Heart left ventricle (tissue), 16 donors: Measurements from ENCODE around the gene SCARF1. TPM values are rescaled to one million over a fixed set of nuclear protein-coding genes. Genes with fewer than 3 reads are reported as not detected.

Experiments used
- ATAC-seq, 4 donors: fragments of 200-7000 bp; cut with Tn5 transposase; one replicate each; pipeline ENCODE4 v1.9.1; 2020 to 2022; ENCODE audit warnings: moderate library complexity in 4 of 4, mild to moderate bottlenecking in 3 of 4, moderate number of reproducible peaks in 1 of 4
- DNase-seq, 5 donors: peaks; one replicate each; pipeline ENCODE4 v3.0.0-alpha.2; 2020
- H3K27ac ChIP-seq, 12 donors: fragments of 200-600 bp; sonication (generic) in 4 of 12; one replicate each; pipeline versions ENCODE4 v1.5.0 to v1.8.0; 2016 to 2022; ENCODE audit warnings: mild to moderate bottlenecking in 2 of 12
- H3K27me3 ChIP-seq, 9 donors: fragments of 200-600 bp; sonication (generic) in 2 of 9; one replicate each; pipeline versions ENCODE4 v1.5.1 to v1.8.0; 2016 to 2022; ENCODE audit warnings: mild to moderate bottlenecking in 3 of 9
- H3K36me3 ChIP-seq, 9 donors: fragments of 200-600 bp; sonication (generic) in 2 of 9; one replicate each; pipeline versions ENCODE4 v1.5.0 to v1.8.0; 2018 to 2022; ENCODE audit warnings: mild to moderate bottlenecking in 2 of 9
- H3K4me1 ChIP-seq, 12 donors: fragments of 200-600 bp; sonication (generic) in 4 of 12; one replicate each; pipeline versions ENCODE4 v1.5.0 to v1.8.0; 2016 to 2022; ENCODE audit warnings: mild to moderate bottlenecking in 3 of 12
- H3K4me3 ChIP-seq, 12 donors: fragments of 200-600 bp; sonication (generic) in 4 of 12; one replicate each; pipeline versions ENCODE4 v1.5.0 to v1.8.0; 2017 to 2022; ENCODE audit warnings: mild to moderate bottlenecking in 9 of 12, moderate library complexity in 4 of 12
- H3K9me3 ChIP-seq, 12 donors: fragments of 200-600 bp; sonication (generic) in 4 of 12; one replicate each; pipeline versions ENCODE4 v1.5.0 to v1.8.0; 2016 to 2022; ENCODE audit warnings: mild to moderate bottlenecking in 1 of 12
- POLR2A ChIP-seq, 2 donors: fragments of 450-650 bp; IDR thresholded peaks; one replicate each; pipeline ENCODE4 v1.6.1; 2017; ENCODE audit warnings: antibody characterized with exemption in 2 of 2, mild to moderate bottlenecking in 2 of 2, moderate library complexity in 2 of 2
- WGBS, 4 donors: extraction: QIAGEN DNeasy Blood & Tissue Kit in 2 of 4; methylation state at CpG; one replicate each; pipeline versions ENCODE4 v1.1.5 to v1.1.7; 2013 to 2018; 5-methylcytosine and 5-hydroxymethylcytosine counted together
- intact Hi-C, 10 donors: fragments of 100-400 bp; cut with DNase I; formaldehyde crosslinking; loops; one replicate each; pipeline versions ENCODE4 v1.11.1 to v1.14.2; 2022
- polyA plus RNA-seq, 2 donors: library from polyadenylated mRNA; stranded (reverse); fragments of 200-250 nt; gene quantifications; one replicate each; pipeline ENCODE4 v1.2.3, GENCODE V29; 2013
- total RNA-seq, 9 donors: library from RNA; depleted of rRNA in 2 of 9; stranded (reverse); fragments of >200 nt in 2 of 9; fragmentation: NEBNext Ultra II Directional in 3 of 9; extraction: Animal tissue kit (Norgen Biotek cat#: 25700) in 3 of 9; gene quantifications; one replicate each; pipeline versions ENCODE4 v1.1.0 to v1.2.4, GENCODE V29; 2016 to 2023
- TF ChIP-seq, protein P1 (sequence below), 12 donors: fragments of 200-600 bp; sonication (generic) in 4 of 12; IDR thresholded peaks; one replicate each; pipeline versions ENCODE4 v1.5.0 to v1.8.0; 2018 to 2022; ENCODE audit warnings: antibody characterized with exemption in 12 of 12, mild to moderate bottlenecking in 5 of 12
- donor health status: ischemic (EF 13 %, LVEDD 7.1; RV severe dilation, severe dysfunction).
- donor health status: healthy with polysubstance abuse.
- donor health status: DM: no; HTN: yes; CAD: no.
- donor health status: DM: no; HTN: no; CAD: no.
- donor health status: ischemic (EF 25% LVEDD 6.9; RV normal size, moderate dysfunction).
- donor health status: ischemic (EF 25% LVEDD 5.7; RV mildly dilated, moderate dysfunction).
- donor health status: healthy.
- donor health status: DM: yes; HTN: yes; CAD: no.
- donor health status: ischemic (EF 35%, LVEDD 5.7; RV mildly dilated, moderate dysfunction).
- donor health status: nonischemic (EF 11% LVEDD 7.7; RV severe dilation, severe dysfunction).
- donor health status: DM: yes; HTN: yes; CAD: no.
- donor health status: PGD.
- donor health status: ischemic (EF 29% LVEDD 5.4; RV normal size, mild dysfunction).
- donor health status: nonischemic (EF 23%, LVEDD 6.1; RV moderate dilation, normal function).

The SCARF1 gene
- total and polyA plus RNA-seq, 11 donors = 7.4 to 25.9 (median 12.4) TPM

DNA sequence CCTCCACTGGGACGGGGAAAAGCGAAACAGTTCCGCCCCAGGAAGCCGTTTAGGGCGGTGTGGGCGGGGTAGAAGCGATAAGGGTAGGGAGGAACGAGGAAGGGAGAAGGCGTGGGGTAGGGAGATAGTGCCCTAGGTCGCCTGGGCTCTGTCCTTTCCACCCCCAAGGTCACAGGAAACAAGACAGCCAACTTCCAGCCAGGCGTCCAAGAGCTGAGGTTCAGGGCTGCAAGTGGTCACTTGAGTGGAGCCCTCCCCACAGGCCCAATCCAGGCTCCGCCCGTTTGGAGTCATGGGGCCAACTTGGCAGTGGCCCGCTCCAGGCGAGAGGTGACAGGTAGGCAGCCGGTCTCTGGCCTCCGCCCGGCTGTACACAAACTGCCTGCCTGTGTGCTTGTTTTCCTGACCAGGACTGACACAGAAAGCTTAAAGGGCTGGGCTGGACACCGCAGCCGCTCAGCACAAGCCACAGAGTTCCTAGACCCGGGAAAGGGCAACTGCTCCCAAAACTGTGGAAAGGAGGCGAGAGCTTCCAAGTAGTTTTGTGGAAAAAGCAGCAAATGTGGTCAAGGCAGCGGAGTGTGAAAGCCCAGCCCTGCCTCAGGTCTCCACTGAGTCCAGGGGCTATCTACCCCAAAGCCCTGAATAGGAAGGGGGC lies 4.4 kb upstream of the SCARF1 start, which contains the start of gene RILP:
TSS of gene RILP (minus strand) at position 23 of the 658 bp plus-strand sequence. CDS start 62 bp downstream, outside the sequence.
- intact Hi-C loops = loop anchor here in 8 of 10 donors (1.0 to 10.0 kb wide), 10 partner anchors 19 to 393 kb away; partner anchors contain the start of gene RTN4RL1 (in 2 of the 8)
- 9 to 15% (median 12%) methylated on average over 23 of the region's 23 CpGs for WGBS, 4 donors

DNA sequence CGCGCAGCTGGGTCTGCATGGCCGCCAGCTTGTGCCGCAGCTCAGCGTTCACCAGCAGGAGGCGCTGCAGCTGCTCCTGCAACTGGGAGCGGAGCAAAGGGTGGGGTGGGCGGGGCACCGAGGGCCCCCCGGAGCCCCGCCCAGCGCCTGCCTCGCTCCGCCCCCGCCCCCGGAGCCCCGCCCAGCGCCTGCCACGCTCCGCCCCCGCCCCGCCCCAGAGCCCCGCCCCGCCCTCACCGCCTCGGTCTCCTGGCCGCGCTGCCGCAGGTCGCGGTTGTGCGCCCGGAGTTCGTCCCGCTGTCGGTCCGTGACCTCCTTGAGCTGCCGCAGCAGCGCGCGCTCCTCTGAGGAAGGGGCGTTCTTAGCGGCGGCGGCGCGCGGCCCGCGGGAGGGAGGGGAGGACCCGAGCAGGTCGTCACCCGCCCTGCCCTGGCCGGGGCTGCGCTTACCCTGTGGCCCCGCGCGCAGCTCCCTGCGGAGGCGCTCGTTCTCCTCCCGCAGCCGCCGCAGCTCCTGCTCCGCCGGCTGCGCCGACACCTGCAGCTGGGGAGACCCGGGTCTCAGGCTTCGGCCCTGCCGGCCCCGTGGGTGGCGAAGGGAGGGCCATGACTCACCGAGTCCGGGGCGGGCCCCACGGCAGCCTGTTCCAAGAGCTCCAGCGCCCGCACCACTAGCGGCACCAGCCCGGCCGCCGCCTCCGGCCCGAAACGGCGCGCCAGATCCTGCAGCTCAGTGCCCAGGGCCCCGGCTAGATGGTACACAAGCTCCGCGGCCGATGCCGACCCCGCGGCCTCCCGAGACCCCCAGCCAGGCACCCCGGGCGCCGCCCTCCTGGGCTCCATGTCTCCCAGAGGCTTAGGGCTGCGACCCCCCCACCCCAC lies 3.7 kb upstream of the SCARF1 start:
- Histone ChIP-seq H3K4me1 (peaks cover 7 to 59% (median 48%) of the 10 kb centered on the region in 12 donors), H3K27ac (peak overlapping the region; percentile 93 to 100 (median 99)), H3K9me3 (no peaks in the 10 kb centered on the region), H3K36me3 (peaks cover 10 to 57% (median 46%) of the 10 kb centered on the region in 9 donors), H3K27me3 (no peaks in the 10 kb centered on the region), H3K4me3 (peak overlapping the region; percentile 68 to 99 (median 83))
- TF ChIP-seq, protein P1, sequence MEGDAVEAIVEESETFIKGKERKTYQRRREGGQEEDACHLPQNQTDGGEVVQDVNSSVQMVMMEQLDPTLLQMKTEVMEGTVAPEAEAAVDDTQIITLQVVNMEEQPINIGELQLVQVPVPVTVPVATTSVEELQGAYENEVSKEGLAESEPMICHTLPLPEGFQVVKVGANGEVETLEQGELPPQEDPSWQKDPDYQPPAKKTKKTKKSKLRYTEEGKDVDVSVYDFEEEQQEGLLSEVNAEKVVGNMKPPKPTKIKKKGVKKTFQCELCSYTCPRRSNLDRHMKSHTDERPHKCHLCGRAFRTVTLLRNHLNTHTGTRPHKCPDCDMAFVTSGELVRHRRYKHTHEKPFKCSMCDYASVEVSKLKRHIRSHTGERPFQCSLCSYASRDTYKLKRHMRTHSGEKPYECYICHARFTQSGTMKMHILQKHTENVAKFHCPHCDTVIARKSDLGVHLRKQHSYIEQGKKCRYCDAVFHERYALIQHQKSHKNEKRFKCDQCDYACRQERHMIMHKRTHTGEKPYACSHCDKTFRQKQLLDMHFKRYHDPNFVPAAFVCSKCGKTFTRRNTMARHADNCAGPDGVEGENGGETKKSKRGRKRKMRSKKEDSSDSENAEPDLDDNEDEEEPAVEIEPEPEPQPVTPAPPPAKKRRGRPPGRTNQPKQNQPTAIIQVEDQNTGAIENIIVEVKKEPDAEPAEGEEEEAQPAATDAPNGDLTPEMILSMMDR (IDR thresholded peaks at IDR 0.05) = peak in 11 of 12 donors; percentile 73 to 97 (median 87)
- TF ChIP-seq POLR2A (IDR thresholded peaks at IDR 0.05) = peak; percentile 61 to 89
- intact Hi-C loops = loop anchor here in 8 of 10 donors (1.0 to 10.0 kb wide), 7 partner anchors 66 to 392 kb away; no protein-coding TSS in a partner anchor
- ATAC-seq (peak; percentile 25 to 67 (median 50)), DNase-seq (peak; percentile 91 to 98 (median 95))
- 0 to 2% (median 0%) methylated on average over 15 to 100 of the region's 100 CpGs for WGBS, 4 donors

More for the DNA sequence above, 4.4 kb upstream of the SCARF1 start, which contains the start of gene RILP:
- Histone ChIP-seq H3K4me3 (peak within 1 kb of the TSS; percentile 68 to 99 (median 83)), H3K27me3 (no peaks in the 10 kb centered on the region), H3K4me1 (peaks cover 7 to 52% (median 43%) of the 10 kb centered on the region in 12 donors), H3K9me3 (no peaks in the 10 kb centered on the region), H3K36me3 (peaks cover 10 to 65% (median 54%) of the 10 kb centered on the region in 9 donors), H3K27ac (peak within 1 kb of the TSS; percentile 93 to 100 (median 99))
- ATAC-seq (peak; percentile 72 to 77 (median 74)), DNase-seq (peak; percentile 87 to 95 (median 90))
- TF ChIP-seq, protein P1 (IDR thresholded peaks at IDR 0.05) = no peak

DNA sequence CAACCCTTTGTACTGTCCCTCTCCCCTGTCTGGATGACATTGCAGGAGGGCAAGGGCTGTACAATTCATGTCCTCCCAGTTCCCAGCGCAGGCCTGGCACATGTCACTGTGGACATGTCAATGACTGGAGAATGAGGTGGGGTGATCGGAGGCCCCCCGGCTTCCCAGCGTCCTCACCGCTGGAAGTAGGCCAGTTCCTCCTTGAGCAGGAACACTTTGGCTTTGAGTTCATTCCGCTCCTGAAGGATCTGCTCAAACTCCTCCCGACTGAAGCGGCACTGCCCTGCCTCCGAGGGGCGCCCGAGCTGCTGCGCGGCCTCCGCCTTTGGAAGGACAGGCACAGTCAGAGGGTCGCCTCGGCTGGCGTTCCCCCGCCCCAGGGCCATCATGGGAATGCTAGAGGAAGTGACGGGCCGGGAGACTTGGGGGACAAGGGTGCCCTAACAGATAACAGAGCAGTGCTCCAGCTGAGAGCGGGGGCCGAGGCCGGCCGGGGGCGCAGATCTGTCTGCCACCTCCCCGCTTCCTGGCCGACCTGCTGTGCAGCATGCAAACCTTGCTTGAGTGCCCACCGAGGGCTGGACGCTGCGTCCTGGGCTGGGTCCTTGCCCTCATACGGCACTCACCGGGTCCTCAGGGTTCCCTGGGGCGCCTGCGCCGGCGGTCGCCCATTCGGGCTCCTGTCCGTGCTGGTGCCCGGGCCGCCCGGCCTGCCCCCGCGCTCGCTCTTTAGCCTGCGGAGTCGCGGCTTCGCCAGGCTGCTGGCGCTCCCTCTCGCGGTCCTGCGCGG lies 2.8 kb upstream of the SCARF1 start:
- peak in 1 of 2 donors; percentile 19 for TF ChIP-seq POLR2A (IDR thresholded peaks at IDR 0.05)
- TF ChIP-seq, protein P1 (IDR thresholded peaks at IDR 0.05) = peak in 1 of 12 donors; percentile 69
- intact Hi-C loops = loop anchor here in 8 of 10 donors (1.0 to 10.0 kb wide), 6 partner anchors 71 to 391 kb away; no protein-coding TSS in a partner anchor
- DNase-seq (peak; percentile 57 to 97 (median 75)), ATAC-seq (peak; percentile 23 to 62 (median 55))
- Histone ChIP-seq H3K4me3 (peak overlapping the region; percentile 32 to 99 (median 67)), H3K36me3 (peaks cover 10 to 49% (median 38%) of the 10 kb centered on the region in 9 donors), H3K27me3 (no peaks in the 10 kb centered on the region), H3K4me1 (peaks cover 7 to 68% (median 55%) of the 10 kb centered on the region in 12 donors), H3K27ac (peak overlapping the region; percentile 83 to 100 (median 96)), H3K9me3 (no peaks in the 10 kb centered on the region)
- WGBS, 4 donors = 1 to 4% (median 3%) methylated on average over 20 to 54 of the region's 54 CpGs
